ENCODE results near the gene PLIN1. TPM values are rescaled to one million over a fixed set of nuclear protein-coding genes. Genes with fewer than 3 reads are reported as not detected.

Gene PLIN1
- polyA plus RNA-seq, 4 donors: 0.49 to 2.0 (median 1.2) TPM

DNA sequence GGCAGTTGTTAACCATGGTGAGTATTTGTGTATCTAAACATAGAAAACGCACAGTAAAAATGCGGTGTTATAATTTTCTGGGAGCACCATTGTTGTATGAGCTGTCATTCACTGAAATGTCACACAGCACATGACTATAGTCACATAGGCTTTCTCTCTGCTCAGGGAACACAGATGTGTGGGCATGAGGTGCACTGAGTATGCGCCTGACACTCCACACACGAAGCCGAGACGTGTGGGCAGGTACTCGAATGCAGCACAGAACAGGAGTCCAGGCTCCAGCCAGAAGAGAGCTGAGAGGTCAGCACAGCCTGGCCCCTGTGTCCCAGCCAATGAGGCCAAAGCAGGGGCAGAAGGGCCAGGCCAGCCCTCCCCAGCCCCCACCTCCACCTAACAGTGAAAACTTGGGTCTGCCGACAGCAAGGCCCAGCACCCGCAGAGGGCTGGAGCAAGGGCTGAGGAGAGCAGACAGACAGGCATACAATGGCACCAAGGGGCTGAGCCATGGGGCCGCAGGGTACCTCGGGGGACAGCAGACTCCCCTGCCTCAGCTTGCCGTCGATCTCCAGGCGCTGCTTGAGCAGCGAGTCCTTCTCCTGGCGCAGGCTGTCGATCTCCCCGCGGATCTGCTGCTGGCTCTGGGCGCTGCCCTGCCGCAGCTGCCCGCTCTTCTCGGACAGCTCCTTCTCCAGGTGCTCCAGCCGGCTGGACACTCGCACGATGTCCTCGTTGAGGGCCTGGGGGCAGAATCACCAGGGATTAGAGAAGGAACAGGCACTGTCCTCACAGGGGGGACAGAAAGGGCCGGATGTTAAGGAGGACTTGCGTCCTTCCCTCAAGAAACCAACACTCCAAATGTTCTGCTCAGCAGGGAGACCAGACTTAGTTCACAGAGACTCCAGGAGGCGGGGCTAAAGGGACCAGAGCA is 47.9 kb downstream of the PLIN1 start:
- no peak for DNase-seq (ENCODE audit: low read depth in 4 of 4, low spot score in 2 of 4)

DNA sequence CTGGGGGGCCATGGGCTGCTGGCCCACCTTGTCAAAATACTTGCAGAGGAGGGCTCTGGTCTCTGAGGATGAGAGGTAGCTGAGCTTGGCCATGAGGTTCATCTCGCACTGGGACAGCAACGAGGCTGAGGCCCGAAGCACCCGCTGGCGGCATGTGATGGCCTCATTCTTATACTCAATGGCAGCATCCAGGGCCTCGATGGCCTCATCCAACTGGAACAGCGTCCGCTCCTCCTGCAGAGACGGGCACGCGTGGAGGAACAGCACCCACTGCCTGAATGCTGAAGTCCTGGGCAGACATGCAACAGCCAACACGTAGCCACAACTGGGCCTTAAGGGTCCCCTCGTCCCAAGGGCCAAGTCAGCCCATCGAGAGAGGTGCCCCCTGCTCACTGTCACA is 48.9 kb downstream of the PLIN1 start:
- no peak for DNase-seq (ENCODE audit: low read depth in 4 of 4, low spot score in 2 of 4)

DNA sequence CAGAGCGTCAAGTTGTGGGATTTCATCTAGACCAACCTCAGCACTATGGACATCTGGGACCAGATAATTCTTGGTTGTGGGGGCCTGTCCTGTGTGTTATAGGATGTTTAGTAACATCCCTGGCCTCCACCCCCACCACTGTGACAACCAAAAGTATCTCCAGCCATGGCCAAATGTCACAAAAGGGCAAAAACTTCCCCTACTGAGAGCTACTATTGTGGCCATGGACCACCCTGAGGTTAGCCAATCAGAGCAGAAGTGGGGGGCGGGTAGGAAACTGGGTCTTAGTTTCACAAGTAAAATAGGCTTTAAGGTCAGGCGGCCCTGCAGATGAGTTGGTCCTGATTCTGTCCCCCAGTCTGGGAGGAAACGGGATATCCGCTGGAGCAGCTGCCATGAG is 49.3 kb downstream of the PLIN1 start:
- DNase-seq (ENCODE audit: low read depth in 4 of 4, low spot score in 2 of 4): no peak

DNA sequence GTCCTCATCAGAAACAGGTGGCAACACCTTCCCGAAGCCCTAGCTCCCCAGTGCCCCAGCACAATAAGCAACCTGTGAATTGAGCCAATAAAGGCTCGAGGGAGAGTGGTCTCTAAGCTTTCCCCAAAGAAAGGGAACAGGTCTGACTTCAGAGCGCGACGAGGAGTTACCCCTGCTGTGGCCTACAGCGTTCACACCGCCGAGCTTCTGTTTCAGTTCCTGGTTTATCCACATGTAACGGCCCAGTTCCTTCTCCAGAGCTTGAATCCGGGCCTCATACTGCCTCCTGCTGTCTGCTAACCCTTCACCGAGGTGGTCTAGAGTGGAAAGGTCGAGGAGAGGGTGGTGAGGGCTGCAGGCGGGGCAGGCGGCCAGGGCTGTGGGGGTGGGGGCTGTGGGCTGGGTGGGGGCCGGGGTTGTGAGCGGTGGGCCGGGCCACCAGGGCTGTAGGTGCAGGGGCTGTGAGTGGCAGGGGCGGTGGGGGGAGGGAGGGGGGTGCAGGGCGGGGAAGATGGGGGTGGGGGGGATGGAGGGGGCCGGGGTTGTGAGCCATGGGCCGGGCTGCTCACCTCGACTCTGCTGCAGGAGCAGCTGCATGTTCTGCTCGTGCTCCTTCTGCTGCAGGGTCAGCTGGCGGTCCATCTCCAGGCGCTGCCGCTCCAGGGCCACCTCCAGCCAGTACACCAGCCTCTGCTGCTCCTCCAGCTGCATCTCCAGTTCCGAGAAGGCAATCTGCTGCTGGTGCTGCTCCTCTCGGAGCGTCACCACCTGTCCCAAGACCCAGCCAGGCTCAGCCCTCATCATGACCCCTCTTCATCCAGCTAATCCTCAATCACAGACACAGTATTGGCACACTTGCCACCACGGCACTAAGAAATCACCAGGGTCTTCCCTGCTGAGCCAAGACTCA is 50.1 kb downstream of the PLIN1 start:
- no peak for DNase-seq (ENCODE audit: low read depth in 4 of 4, low spot score in 2 of 4)

DNA sequence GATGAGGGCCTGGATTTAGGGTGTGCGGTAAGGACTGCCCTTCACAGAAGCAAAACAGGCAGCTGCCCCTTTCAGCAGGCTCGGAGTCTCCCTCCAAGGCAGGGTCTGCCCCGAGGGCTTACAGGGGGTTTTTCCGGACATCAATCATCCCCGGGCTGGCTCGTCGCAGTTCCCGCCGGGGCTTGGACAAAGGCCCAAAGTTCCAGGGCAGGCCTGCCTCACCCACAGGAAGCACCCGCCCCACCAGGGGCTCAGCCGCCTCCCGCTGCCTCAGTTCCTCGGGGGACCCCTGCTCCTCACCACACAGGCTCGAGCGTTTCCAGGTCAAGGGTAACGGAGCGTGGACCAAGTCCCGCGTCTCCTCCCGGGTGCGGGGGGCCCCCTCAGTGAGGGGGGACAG is 50.9 kb downstream of the PLIN1 start:
- no peak for DNase-seq (ENCODE audit: low read depth in 4 of 4, low spot score in 2 of 4)

DNA sequence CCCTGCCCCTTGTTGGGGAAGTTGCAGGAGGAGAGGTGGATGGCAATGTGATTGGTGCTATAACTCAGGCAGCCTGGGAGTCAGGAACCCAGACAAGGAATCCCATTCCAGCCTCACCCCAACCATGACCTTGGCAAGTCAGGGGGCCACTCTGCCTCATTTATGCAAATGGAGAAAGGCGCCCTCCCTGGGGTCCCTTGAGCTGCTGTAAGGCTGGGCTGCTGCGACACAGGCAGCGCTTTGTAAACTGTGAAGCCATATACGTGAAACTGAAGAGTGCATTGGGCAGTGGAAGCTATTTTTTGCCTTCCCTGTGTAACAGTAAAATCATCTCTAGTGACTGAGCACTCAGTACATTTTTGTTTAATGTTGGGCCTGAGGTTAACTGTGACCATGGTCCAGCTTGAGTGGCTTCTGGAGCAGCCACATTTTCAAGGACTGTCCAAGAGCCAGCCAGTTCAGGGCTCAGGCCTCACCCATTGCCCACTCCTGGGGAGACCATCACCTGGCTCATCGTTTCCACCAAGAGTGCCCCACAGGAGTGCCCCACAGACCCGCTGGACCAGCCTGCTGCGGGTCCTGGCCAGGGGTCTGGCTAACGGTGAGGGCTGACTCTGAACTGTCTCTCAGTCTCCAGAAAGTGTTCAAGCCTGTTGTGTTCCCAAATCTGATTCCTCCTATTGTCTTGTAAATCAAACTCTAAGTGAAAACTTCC is 51.8 kb downstream of the PLIN1 start:
- no peak for DNase-seq (ENCODE audit: low read depth in 4 of 4, low spot score in 2 of 4)

DNA sequence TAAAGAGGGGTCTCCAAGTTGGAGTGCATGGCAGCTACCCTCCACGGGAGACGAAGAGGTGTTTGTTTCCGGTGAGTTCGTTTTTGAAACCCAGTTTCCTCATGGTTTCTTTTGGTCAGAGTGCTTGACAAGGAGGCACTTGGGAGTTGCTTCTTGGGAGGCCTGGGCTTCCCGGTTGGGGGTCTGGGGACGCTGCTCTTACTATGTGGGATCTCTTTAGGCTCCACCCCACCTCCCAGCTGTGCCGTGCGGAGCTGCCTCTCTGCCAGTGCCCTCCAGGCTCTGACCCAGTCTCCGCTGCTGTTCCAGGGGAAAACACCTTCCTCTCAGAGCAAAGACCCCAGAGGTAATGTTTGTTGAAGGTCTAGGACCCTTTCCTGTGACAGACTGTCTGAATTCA is 53.5 kb downstream of the PLIN1 start:
- DNase-seq (ENCODE audit: low read depth in 4 of 4, low spot score in 2 of 4): no peak

DNA sequence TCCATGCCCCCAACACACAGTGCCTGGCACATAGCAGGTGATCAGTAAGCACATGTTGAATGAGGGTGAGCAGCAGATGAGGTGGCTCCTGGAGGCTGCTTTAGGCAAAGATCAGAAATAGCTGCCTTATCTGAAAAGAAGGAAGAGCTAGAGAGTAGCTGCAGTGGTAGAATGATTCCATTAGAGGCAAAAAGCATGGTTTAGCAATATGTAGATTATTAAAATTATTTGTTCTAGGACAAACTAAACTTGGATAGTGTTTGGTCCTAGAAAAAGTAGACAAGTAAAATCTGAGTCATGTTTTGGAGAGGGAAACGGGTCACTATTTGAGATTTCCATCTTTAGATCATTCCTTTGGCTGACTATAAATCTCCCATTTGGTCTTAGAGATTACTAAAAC is 56.0 kb downstream of the PLIN1 start:
- no peak for DNase-seq (ENCODE audit: low read depth in 4 of 4, low spot score in 2 of 4)

DNA sequence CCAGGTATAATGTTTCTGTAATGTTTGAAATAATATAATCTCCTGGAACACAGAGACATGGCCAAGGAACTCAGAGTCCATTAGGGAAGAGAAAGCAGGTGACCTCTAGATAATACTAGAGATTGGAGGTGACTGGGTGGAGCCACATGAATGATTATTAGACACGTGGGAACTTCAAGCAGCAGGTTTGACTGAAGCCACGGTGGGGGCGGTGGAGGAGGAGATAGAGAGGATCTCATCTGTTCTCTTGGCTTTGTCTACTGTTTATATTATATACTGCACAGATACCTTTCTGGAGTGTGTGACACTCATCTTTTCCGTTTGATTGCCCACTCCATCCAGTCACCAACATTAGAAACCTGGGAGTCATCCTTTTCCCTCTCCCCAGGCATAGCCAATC is 57.6 kb downstream of the PLIN1 start:
- no peak for DNase-seq (ENCODE audit: low read depth in 4 of 4, low spot score in 2 of 4)

DNA sequence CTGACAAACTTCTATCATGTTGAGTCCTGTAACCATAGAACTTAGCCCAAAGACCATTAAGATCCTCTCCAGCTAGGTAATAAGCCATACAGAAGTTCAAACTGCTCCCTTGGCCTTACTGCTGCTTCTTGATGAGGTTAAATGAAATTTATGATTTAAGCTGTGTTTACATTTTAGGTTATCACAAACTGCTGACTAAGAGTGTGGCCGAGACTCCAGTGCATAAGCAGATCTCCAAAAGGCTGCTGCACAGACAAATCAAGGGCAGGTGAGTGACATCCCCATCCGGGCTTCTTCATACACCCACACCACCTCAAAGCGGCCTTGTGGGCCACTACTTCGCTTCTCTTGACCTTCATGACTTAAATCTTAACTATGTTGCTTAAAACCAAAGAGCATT is 62.9 kb downstream of the PLIN1 start:
- no peak for DNase-seq (ENCODE audit: low read depth in 4 of 4, low spot score in 2 of 4)

DNA sequence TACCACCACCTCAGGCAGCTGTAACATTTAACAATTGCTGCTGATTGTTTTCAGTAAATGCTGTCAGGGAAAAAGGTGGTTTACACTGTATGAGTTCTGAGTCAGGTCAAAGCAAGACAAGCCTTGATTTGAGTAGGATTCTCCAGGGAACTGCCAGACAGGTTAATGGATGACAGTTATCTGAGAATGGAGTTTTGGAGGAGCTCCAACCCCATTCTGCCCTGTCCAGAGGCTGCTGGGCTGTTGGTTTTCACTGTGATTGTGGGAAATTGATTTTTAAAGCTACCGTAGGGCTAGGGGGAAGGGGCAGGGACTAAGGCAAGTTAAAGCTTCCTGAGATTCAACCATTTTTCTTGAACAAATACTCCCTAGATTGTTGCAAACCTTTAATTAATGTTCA is 64.0 kb downstream of the PLIN1 start:
- no peak for DNase-seq (ENCODE audit: low read depth in 4 of 4, low spot score in 2 of 4)

Other genes with a start within 250 kb of the PLIN1 start
- gene RHCG, start 182.8 kb downstream of the PLIN1 start, polyA plus RNA-seq (ENCODE audit: insufficient read length in 4 of 4): 1 to 10 TPM; 2.0 to 3.9 (median 3.0) TPM
- 10 to 100 TPM in 2 of 4 donors, 1 to 10 TPM in 2; 6.2 to 15.8 (median 10.8) TPM for gene TICRR, start 103.9 kb downstream of the PLIN1 start, polyA plus RNA-seq (ENCODE audit: insufficient read length in 4 of 4)
- 10 to 100 TPM in 3 of 4 donors, 1 to 10 TPM in 1; 9.1 to 17.8 (median 14.9) TPM for gene KIF7, start 23.9 kb downstream of the PLIN1 start, polyA plus RNA-seq (ENCODE audit: insufficient read length in 4 of 4)
- 10 to 100 TPM; 18.0 to 21.8 (median 19.0) TPM for gene PEX11A, start 11.4 kb upstream of the PLIN1 start, polyA plus RNA-seq (ENCODE audit: insufficient read length in 4 of 4)
- gene WDR93, start 11.4 kb upstream of the PLIN1 start, polyA plus RNA-seq (ENCODE audit: insufficient read length in 4 of 4): 1 to 10 TPM; 1.9 to 3.2 (median 2.7) TPM
- gene MESP1, start 71.9 kb upstream of the PLIN1 start, polyA plus RNA-seq (ENCODE audit: insufficient read length in 4 of 4): 1 to 10 TPM in 3 of 4 donors, under 1 TPM in 1; 0.81 to 1.8 (median 1.4) TPM
- gene MESP2, start 97.0 kb upstream of the PLIN1 start, polyA plus RNA-seq (ENCODE audit: insufficient read length in 4 of 4): under 1 TPM; 0.27 to 0.47 (median 0.38) TPM
- gene ANPEP, start 135.5 kb upstream of the PLIN1 start, polyA plus RNA-seq (ENCODE audit: insufficient read length in 4 of 4): 100 to 1,000 TPM in 2 of 4 donors, 10 to 100 TPM in 2; 57.0 to 122 (median 107) TPM
- gene AP3S2, start 214.6 kb upstream of the PLIN1 start, polyA plus RNA-seq (ENCODE audit: insufficient read length in 4 of 4): 10 to 100 TPM; 40.3 to 47.0 (median 41.9) TPM
- gene ARPIN, start 233.6 kb upstream of the PLIN1 start, polyA plus RNA-seq (ENCODE audit: insufficient read length in 4 of 4): 10 to 100 TPM; 25.9 to 30.9 (median 28.8) TPM